Measurements from ENCODE around the gene DCST2.

- TF ChIP-seq GATA2 (IDR thresholded peaks at IDR 0.05; ENCODE audit: low read depth, low read length) (no peak), GATA3 (IDR thresholded peaks at IDR 0.05; ENCODE audit: low read depth, low read length) (no peak)
Measured at GRCh38 chr1:154972517-154973343, 60.9 kb downstream of the DCST2 start.

Data from SH-SY5Y (cell line).